HG03565 (cell line): ENCODE measurements around the gene DPEP1.
"Not testable (repeated sequence)": the region's sequence is repeated elsewhere in the genome, so short reads cannot be mapped to it uniquely, and the experiment has no call there.

Source experiments
- ATAC-seq: cut with Tn5 transposase; IDR thresholded peaks from one replicate; pipeline ENCODE4 v1.9.1; 2021; ENCODE audit warnings: mild to moderate bottlenecking, moderate library complexity; ENCODE audit not compliant: unreplicated experiment

The DPEP1 gene

GRCh38 chr16:89613231-89613953 is at the start of gene DPEP1:
Gene DPEP1, plus strand, starts transcription at chr16:89613642. Its CDS starts 16,769 bp downstream, at chr16:89630411.
- ATAC-seq, result no peak

- no peak for ATAC-seq
Observed at GRCh38 chr16:89564476-89565255, 48.8 kb upstream of the DPEP1 start.

GRCh38 chr16:89565256-89565505 is 48.3 kb upstream of the DPEP1 start:
- no peak for ATAC-seq

- no peak for ATAC-seq
Observed at GRCh38 chr16:89565506-89566372, 47.7 kb upstream of the DPEP1 start.

GRCh38 chr16:89567656-89568594 is 45.5 kb upstream of the DPEP1 start:
- ATAC-seq, result no peak

DNA sequence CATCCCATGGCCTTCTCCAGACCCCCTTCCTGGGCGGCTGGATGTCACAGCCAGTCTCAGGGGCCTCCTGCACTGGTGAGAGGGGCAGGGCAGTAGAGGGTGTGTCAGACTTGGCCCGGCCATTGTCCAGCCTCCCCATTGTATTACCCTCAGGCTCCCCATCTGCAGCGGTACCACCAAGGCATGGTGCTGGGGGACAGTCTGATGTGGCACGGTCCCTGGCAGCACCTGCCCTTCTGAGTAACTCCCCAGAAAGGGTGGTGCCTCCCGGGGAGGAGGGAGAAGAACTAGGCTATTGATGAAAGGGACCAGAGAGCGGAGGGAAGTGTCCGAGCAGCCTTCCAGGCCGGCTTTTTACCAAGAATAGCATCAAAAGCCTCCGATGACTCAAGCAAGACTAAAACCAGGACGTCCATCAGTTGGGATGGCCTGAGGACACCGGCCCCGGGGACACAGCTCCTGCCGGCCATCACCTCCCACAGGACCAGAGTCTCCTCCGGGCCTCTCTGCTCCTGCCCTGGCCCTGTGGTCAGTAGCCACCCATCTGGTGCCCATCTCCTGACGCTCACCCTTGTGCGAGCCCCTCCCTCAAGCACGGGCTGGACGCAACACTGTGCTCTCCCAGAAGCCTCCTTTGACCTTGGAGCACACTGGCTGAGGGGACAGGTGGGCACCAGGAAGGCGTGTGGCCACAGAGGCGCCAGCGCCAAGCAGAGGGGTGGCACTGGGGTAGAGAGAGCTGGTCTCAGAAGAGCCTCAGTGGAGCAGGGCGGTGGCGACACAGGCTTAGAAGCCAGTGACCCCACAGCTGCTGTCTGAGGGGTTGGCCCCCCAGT is 43.7 kb upstream of the DPEP1 start:
- ATAC-seq, result no peak

- no peak for ATAC-seq
Observed at GRCh38 chr16:89570342-89570923, 43.0 kb upstream of the DPEP1 start.

DNA sequence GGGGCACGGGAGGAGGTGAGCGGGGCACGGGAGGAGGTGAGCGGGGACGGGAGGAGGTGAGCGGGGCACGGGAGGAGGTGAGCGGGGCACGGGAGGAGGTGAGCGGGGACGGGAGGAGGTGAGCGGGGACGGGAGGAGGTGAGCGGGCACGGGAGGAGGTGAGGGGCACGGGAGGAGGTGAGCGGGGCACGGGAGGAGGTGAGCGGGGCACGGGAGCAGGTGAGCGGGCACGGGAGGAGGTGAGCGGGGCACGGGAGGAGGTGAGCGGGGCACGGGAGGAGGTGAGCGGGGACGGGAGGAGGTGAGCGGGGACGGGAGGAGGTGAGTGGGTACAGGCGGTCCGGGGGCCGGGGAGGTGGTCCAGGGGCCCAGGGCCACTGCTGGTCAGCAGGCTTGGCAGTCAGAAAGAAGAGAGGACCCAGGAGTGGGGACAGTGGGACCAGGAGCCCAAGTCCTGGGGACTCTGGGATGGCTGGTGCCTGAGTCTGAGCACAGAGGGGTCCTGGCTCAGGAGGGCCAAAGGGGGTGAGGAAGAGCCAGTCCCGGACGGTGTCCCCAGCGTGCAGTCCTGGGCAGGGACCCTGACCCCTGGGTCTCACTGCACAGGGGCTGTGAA is 42.4 kb upstream of the DPEP1 start:
- not testable (repeated sequence) for ATAC-seq

DNA sequence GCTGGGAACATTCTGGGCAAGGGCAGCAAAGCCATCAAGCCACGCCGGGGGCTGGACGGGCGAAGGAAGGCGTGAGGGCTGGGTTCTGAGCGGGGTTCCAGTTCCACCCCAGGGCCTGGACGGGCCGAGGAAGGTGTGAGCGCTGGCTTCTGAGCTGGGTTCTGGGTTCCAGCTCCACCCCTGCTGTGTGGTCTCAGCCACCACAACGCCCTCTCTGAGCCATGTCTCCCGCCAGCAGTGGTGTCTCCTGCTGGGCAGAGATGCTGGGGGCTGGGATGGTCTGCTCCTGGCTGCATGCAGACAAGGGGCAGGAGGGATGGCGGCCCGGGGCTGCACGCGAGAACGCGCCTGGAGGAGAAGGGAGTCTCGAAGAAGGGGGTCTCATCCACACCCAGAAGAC is 41.8 kb upstream of the DPEP1 start:
- no peak for ATAC-seq

DNA sequence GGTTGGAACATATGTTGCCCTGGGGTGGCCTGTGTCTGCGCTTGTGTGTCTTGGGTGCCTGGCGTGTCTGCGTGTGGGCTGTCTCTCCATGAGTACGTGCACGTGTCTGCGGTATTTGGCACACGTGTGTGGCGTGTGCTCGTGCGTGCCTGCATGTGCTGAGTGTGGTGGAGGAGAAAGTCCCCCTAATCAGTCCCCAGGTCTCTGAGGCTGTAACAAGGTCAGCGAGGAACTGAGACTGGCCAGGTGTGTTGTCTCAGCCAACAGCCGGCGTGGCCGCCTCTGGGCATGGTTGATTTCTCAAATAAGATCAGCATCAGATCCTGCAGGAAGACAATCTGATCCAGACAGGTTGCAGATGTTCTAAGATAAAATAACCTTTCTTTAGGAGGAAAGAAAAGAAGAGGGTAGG is 41.4 kb upstream of the DPEP1 start:
- no peak for ATAC-seq

DNA sequence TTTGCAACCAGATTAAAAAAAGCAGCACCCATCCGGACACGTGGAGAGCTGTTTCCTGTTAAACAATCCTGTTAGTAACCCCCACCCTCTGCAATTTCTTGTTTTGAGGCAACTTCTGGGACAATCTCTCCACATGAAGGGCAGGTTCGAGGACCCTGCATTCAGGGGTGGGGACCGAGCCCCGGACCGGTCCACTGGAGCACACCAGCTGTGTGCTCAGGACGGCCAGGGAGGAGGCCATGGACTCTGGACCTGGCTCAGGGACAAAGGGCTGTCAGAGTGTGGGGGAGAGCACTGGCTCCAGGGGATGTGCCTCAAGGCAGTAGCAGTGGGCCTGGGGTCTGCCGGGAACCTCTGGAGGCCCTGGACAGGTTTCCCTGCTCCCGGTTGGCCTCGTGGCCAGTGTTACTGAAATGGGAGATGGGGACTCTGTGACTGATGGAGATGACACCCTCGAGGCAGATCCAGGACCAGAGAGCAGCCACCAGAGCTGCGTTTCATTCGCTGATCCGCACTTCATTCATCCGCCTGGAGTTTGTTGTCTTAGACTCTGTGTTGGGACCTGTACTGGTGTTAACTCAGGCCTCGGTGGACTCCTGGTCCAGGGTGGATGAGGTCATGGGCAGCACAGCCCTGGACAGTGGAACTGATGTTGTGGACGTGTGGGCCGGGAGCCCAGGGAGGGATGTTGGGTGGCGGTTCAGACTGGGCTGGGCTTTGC is 40.8 kb upstream of the DPEP1 start:
- ATAC-seq, result no peak

DNA sequence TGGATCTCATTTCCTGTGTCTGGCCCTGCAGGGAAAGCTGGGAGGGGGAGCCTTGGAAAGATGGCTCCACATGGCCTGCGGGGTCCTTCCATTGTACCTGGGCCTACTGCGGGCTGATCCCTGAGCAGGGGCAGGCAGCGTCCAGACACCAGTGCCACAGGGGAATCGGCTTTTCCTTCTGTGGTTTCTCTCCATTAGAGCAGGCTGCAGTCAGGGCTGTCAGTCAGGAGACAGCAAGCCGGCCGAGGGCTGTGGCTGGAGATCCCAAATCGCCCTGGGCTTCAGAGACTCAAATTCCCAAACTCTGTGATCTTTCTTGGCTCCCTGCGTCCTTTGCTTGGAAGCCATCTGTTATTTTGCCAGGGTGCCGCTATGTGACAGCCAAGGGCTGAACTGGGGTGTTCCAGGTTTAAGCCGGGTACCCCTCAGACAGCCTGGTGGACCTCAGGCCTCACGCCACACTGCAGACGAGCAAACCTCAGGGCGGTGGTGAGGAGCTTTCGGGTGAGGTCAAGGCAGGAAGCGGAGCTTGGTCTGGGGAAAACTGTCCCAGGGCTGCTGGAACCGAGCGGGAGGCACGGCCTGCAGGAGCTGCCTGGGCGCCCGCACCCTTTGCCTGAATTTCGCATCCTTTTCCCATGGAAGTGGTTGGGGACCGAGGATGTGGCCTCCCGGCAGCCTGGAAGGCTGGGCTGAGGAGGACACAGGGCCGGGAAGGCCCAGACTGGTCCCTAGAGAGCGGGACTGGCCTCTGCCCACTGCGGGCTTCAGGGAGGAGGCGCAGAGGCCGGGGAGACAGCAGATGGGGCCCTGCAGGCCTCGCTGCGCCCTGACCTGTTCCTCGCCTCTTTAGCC is 39.4 kb upstream of the DPEP1 start:
- ATAC-seq, result no peak

DNA sequence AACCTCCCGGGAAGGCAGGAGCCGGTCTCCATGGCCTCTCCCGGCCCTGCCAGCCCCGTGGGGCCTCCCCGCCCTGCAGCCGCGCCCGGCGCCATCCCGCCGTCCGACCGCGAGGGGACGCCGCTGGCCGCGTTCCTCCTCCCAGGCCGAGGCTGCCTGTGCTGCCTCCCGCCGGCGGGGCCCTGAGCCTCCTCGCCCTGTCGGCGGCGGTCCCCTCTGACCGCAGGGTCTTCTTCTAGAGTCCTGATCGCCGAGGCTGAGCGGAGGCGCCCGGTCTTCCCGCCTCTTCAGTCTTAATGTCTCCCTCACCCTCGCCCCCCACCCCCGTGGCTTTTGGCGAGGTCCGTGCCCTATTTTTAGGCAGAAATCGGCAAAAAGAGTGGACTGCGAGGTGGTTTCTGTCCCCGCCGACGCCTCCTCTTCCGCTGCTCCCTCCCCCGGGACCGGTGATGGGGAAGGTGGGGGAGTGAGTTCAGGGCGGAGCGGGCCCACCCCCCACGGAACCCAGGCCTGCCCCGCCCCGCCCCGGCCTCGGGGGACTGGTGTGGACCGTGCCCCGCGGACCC is 38.7 kb upstream of the DPEP1 start:
- no peak for ATAC-seq

- no peak for ATAC-seq
Observed at GRCh38 chr16:89575247-89576152, 37.9 kb upstream of the DPEP1 start, which contains the start of gene CPNE7. Gene CPNE7, plus strand, starts transcription at chr16:89575758. Its CDS starts 140 bp downstream, at chr16:89575898.

GRCh38 chr16:89576153-89577054 is 37.0 kb upstream of the DPEP1 start:
- no peak for ATAC-seq
